GM23248 (cell line): ENCODE results near the gene LCT. TPM values are rescaled to one million over a fixed set of nuclear protein-coding genes. Genes with fewer than 3 reads are reported as not detected.

Experiments used
- DNase-seq: peaks from one replicate; pipeline ENCODE4 v3.0.0-alpha.2; 2015
- H2AFZ ChIP-seq: fragments of 200-600 bp; sonication (generic); 2 replicates; pipeline ENCODE4 v1.6.1; 2016; ENCODE audit warnings: antibody characterized with exemption
- H3F3A ChIP-seq: fragments of 200-600 bp; sonication (generic); 2 replicates; pipeline ENCODE4 v1.6.1; 2016; ENCODE audit warnings: mild to moderate bottlenecking, antibody characterized with exemption, mixed run types; ENCODE audit not compliant: insufficient read depth
- H3K27ac ChIP-seq: fragments of 200-600 bp; sonication (generic); 2 replicates; pipeline ENCODE4 v1.5.1; 2016; ENCODE audit warnings: mild to moderate bottlenecking
- H3K27me3 ChIP-seq: fragments of 200-600 bp; sonication (generic); replicated peaks from 2 replicates; pipeline ENCODE4 v1.6.1; 2016; ENCODE audit warnings: mild to moderate bottlenecking; ENCODE audit not compliant: insufficient read depth
- H3K36me3 ChIP-seq: fragments of 200-600 bp; sonication (generic); 2 replicates; pipeline ENCODE4 v1.6.1; 2016; ENCODE audit warnings: low read depth, mild to moderate bottlenecking
- H3K4me1 ChIP-seq: fragments of 200-600 bp; sonication (generic); 2 replicates; pipeline ENCODE4 v1.6.1; 2016; ENCODE audit warnings: mild to moderate bottlenecking; ENCODE audit not compliant: insufficient read depth
- H3K4me2 ChIP-seq: fragments of 200-600 bp; sonication (generic); one replicate; pipeline ENCODE4 v1.6.1; 2016; ENCODE audit warnings: mild to moderate bottlenecking; ENCODE audit not compliant: unreplicated experiment
- H3K4me3 ChIP-seq: fragments of 200-600 bp; sonication (generic); 2 replicates; pipeline ENCODE4 v1.5.1; 2016; ENCODE audit warnings: mild to moderate bottlenecking
- H3K79me2 ChIP-seq: fragments of 200-600 bp; sonication (generic); 2 replicates; pipeline ENCODE4 v1.6.1; 2016; ENCODE audit warnings: mild to moderate bottlenecking; ENCODE audit not compliant: insufficient read depth
- H3K9ac ChIP-seq: fragments of 200-600 bp; sonication (generic); 2 replicates; pipeline ENCODE4 v1.6.1; 2016; ENCODE audit warnings: mild to moderate bottlenecking
- H3K9me2 ChIP-seq: fragments of 200-600 bp; sonication (generic); 2 replicates; pipeline ENCODE4 v1.6.1; 2016; ENCODE audit warnings: mixed run types, mild to moderate bottlenecking, moderate library complexity; ENCODE audit not compliant: insufficient read depth
- H3K9me3 ChIP-seq: fragments of 200-600 bp; sonication (generic); one replicate; pipeline ENCODE4 v1.6.1; 2017; ENCODE audit warnings: low read depth
- H4K20me1 ChIP-seq: fragments of 200-600 bp; sonication (generic); 2 replicates; pipeline ENCODE4 v1.6.0; 2016; ENCODE audit not compliant: insufficient read depth
- EZH2 ChIP-seq: fragments of 200-600 bp; sonication (generic); IDR thresholded peaks from 2 replicates; pipeline ENCODE4 v1.6.1; 2018; ENCODE audit warnings: antibody characterized with exemption, mild to moderate bottlenecking; ENCODE audit not compliant: insufficient read depth, poor library complexity, severe bottlenecking
- EZH2phosphoT487 ChIP-seq: fragments of 200-600 bp; sonication (generic); IDR thresholded peaks from 2 replicates; pipeline ENCODE4 v1.6.1; 2018; ENCODE audit warnings: antibody characterized with exemption, moderate library complexity, mild to moderate bottlenecking, low read depth; ENCODE audit not compliant: insufficient read depth
- WGBS, 2 experiments: methylation state at CpG; one replicate each; pipeline ENCODE4 v1.1.6; 2015 to 2017; ENCODE audit warnings: low lambda C conversion rate in 2 of 2, low coverage in 1 of 2; ENCODE audit errors: missing lambda C conversion rate in 2 of 2; 5-methylcytosine and 5-hydroxymethylcytosine counted together
- in situ Hi-C: fragments of 300-500 bp; cut with MboI; formaldehyde crosslinking; loops from 2 replicates; pipeline ENCODE4 v1.15.0; 2020
- polyA plus RNA-seq: library from polyadenylated mRNA; unstranded; fragments of >200 nt; fragmentation: Nextera tagmentation; extraction: Ambion mirVana; gene quantifications from 2 replicates; pipeline ENCODE4 v1.2.1, GENCODE V29; 2016
- total RNA-seq: library from RNA; depleted of rRNA; stranded (reverse); fragments of >200 nt; shearing (Covaris generic); gene quantifications from 2 replicates; pipeline ENCODE4 v1.2.3, GENCODE V29; 2014

LCT gene
- total and polyA plus RNA-seq, 2 experiments from 2014 or later, result under 0.01 TPM; not detected in 1

GRCh38 chr2:135800513-135801460 is 36.2 kb downstream of the LCT start:
- no peak for TF ChIP-seq EZH2phosphoT487
- no peak for TF ChIP-seq EZH2
- H3K9me2 ChIP-seq, result no peaks in the 10 kb centered on the region
- no peak overlapping the region for H3K4me3 ChIP-seq
- in situ Hi-C loops, result no loop called here
- no peak overlapping the region for H3K9ac ChIP-seq
- no peaks in the 10 kb centered on the region for H3K36me3 ChIP-seq
- DNase-seq, result no peak
- no peaks in the 10 kb centered on the region for H3K4me1 ChIP-seq
- no peak overlapping the region for H3K27ac ChIP-seq
- no peak overlapping the region for H2AFZ ChIP-seq
- no peaks in the 10 kb centered on the region for H3K9me3 ChIP-seq
- 69 to 74% methylated on average over 9 of the region's 9 CpGs for WGBS, 2 experiments
- H3F3A ChIP-seq, result no peaks in the 10 kb centered on the region
- H3K27me3 ChIP-seq, result no peaks in the 10 kb centered on the region
- H3K79me2 ChIP-seq, result no peaks in the 10 kb centered on the region
- no peaks in the 10 kb centered on the region for H4K20me1 ChIP-seq
- no peak overlapping the region for H3K4me2 ChIP-seq

DNA sequence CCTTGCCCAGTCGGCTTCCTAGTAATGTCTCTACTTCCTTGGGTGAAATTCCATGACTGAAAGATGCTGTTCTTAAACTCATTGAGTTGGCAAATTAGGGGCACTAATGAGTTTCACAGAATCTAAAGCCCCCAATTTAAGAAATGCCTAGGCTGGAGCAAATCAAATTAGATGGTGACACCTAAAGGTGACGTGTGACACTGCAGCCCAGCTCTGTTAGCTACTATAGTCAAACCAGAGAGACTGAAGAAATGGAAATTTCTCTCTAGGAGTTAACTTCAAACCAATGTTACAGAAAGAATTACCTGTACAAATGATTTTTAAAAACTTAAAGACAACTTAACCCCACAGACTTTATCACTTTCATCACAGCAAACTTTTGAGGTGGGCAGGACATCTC is 37.2 kb downstream of the LCT start:
- Histone ChIP-seq H3K79me2 (no peaks in the 10 kb centered on the region), H3K4me1 (no peaks in the 10 kb centered on the region), H3K27me3 (no peaks in the 10 kb centered on the region), H3K9me2 (no peaks in the 10 kb centered on the region), H2AFZ (no peak overlapping the region), H3K9ac (no peak overlapping the region), H4K20me1 (no peaks in the 10 kb centered on the region), H3K4me2 (no peak overlapping the region), H3K36me3 (no peaks in the 10 kb centered on the region), H3K27ac (no peak overlapping the region), H3K9me3 (no peaks in the 10 kb centered on the region), H3K4me3 (no peak overlapping the region), H3F3A (no peaks in the 10 kb centered on the region)
- in situ Hi-C loops, result no loop called here
- 4 to 8% methylated on average over 2 of the region's 2 CpGs for WGBS, 2 experiments
- TF ChIP-seq EZH2phosphoT487 (no peak), EZH2 (no peak)
- DNase-seq, result no peak

- H3K79me2 ChIP-seq, result no peaks in the 10 kb centered on the region
- DNase-seq, result peak; percentile 30
- WGBS, 2 experiments, result 34 to 50% methylated on average over 4 of the region's 4 CpGs
- H3F3A ChIP-seq, result no peaks in the 10 kb centered on the region
- H3K4me2 ChIP-seq, result no peak overlapping the region
- H3K36me3 ChIP-seq, result no peaks in the 10 kb centered on the region
- H3K9me2 ChIP-seq, result no peaks in the 10 kb centered on the region
- H3K27me3 ChIP-seq, result no peaks in the 10 kb centered on the region
- TF ChIP-seq EZH2phosphoT487 (no peak), EZH2 (no peak)
- no peaks in the 10 kb centered on the region for H3K9me3 ChIP-seq
- no peak overlapping the region for H3K27ac ChIP-seq
- no peaks in the 10 kb centered on the region for H4K20me1 ChIP-seq
- no peak overlapping the region for H2AFZ ChIP-seq
- H3K9ac ChIP-seq, result no peak overlapping the region
- H3K4me1 ChIP-seq, result no peaks in the 10 kb centered on the region
- H3K4me3 ChIP-seq, result no peak overlapping the region
- in situ Hi-C loops, result no loop called here
Observed at GRCh38 chr2:135798762-135799161, 38.2 kb downstream of the LCT start.

- no peaks in the 10 kb centered on the region for H3K27me3 ChIP-seq
- no peaks in the 10 kb centered on the region for H4K20me1 ChIP-seq
- DNase-seq, result no peak
- TF ChIP-seq EZH2 (no peak), EZH2phosphoT487 (no peak)
- no peak overlapping the region for H3K9ac ChIP-seq
- H3K36me3 ChIP-seq, result no peaks in the 10 kb centered on the region
- H3K79me2 ChIP-seq, result no peaks in the 10 kb centered on the region
- in situ Hi-C loops, result no loop called here
- no peak overlapping the region for H3K27ac ChIP-seq
- 69 to 74% methylated on average over 5 of the region's 5 CpGs for WGBS, 2 experiments
- H3K4me1 ChIP-seq, result no peaks in the 10 kb centered on the region
- H3F3A ChIP-seq, result no peaks in the 10 kb centered on the region
- no peak overlapping the region for H2AFZ ChIP-seq
- no peaks in the 10 kb centered on the region for H3K9me2 ChIP-seq
- H3K4me2 ChIP-seq, result no peak overlapping the region
- no peak overlapping the region for H3K4me3 ChIP-seq
- no peaks in the 10 kb centered on the region for H3K9me3 ChIP-seq
Observed at GRCh38 chr2:135798275-135798705, 38.7 kb downstream of the LCT start.
